HG03135 (cell line): Measurements from ENCODE around the gene HOXB6.

Source experiments
- ATAC-seq: cut with Tn5 transposase; IDR thresholded peaks from one replicate; pipeline ENCODE4 v1.9.1; 2021; ENCODE audit warnings: mild to moderate bottlenecking, moderate library complexity; ENCODE audit not compliant: unreplicated experiment

The HOXB6 gene

DNA sequence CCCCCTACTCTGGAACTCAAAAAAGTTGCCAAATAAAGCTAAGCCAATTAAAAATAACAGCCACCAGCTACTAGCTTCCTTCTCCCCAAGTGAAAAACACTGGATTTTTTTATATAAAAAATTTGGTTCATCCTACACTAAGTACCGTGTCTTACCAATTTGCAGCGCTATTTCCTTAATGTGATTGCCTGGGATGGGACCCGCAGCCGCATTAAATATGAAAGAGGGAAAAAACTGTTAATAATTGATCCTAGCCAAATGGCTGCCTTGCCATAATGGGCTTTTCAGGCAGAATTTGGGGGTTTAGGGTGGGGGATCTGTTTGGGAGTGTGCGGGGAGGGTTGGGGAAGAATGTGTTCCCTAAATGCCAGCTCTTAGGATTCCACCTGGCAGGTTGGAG is 19.3 kb upstream of the HOXB6 start:
- ATAC-seq = no peak

DNA sequence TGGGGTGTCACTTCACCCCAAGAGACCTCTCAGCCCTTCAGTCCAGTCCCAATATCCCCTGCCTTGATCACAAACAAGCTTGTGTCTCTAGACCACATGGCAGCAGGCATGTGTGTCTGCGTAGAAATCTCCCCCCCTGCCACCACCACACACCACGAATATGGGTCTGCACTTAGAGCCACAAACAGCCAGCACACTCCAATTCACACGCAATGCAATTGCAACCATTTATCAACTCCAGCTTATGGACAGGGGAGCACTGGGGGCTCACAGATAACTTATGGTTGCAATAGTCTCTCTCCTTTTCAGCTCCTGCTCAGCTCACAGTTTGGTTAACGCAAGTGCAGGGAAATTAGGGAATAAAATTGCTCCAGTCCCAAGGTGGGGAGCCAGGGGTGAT is 18.8 kb upstream of the HOXB6 start:
- no peak for ATAC-seq

- ATAC-seq = no peak
These were observed 18.1 kb upstream of the HOXB6 start for GRCh38 chr17:48622857-48623256.

- no peak for ATAC-seq
These were observed 16.9 kb upstream of the HOXB6 start for GRCh38 chr17:48621410-48622392.

GRCh38 chr17:48620461-48621139 is 15.8 kb upstream of the HOXB6 start:
- ATAC-seq = no peak

- ATAC-seq = no peak
These were observed 15.2 kb upstream of the HOXB6 start for GRCh38 chr17:48619826-48620449.

GRCh38 chr17:48618256-48618896 is 13.6 kb upstream of the HOXB6 start:
- no peak for ATAC-seq

GRCh38 chr17:48617471-48618255 is 12.9 kb upstream of the HOXB6 start:
- no peak for ATAC-seq

- ATAC-seq = no peak
These were observed 12.1 kb upstream of the HOXB6 start for GRCh38 chr17:48616717-48617470.

- ATAC-seq = no peak
These were observed 11.4 kb upstream of the HOXB6 start for GRCh38 chr17:48615963-48616716.

DNA sequence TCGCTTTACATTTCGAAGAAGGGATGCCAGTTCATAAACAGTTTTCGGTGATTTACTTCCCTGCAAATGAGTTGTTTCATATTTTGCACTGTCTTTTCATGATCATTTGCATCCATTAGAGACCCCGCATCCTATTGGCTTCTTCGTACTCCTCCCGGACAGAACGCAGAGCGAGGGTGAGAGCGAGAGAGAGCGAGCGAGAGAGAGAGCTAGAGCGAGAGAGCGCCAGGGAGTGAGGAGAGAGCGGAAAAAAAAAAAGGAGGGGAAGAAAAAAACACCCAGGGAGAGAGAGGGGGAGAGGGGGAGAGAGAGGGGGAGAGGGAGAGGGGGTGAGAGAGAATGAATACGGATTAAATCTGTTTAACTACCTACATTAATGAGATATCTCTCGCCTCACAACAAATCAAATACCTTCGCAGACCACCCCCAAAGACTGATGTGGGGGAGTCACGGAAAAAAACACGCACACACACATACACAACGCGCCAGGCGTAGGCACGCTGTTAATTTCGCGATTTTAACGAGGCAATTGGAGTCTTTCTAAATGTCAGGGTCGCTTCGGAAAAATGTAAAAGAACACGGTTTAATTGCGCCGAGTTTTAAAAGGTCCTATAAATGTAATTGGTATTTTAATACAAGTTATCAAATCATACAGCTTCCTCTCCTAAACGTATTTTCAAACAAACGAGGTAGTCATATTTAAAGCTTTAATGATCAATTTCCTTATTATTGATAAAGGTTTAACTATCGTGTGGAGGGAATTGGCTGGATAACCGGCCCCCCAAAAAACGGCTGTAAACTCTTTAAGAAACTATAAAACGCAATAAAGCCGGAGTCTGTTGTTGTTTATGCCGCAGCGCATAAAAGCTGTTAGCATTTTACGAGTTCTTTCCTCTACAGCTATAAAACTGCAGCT is 10.5 kb upstream of the HOXB6 start, which contains the start of gene HOXB8:
HOXB8 (minus strand) TSS at position 246 of the 916 bp plus-strand sequence. CDS start 588 bp downstream, outside the sequence.
- no peak for ATAC-seq

DNA sequence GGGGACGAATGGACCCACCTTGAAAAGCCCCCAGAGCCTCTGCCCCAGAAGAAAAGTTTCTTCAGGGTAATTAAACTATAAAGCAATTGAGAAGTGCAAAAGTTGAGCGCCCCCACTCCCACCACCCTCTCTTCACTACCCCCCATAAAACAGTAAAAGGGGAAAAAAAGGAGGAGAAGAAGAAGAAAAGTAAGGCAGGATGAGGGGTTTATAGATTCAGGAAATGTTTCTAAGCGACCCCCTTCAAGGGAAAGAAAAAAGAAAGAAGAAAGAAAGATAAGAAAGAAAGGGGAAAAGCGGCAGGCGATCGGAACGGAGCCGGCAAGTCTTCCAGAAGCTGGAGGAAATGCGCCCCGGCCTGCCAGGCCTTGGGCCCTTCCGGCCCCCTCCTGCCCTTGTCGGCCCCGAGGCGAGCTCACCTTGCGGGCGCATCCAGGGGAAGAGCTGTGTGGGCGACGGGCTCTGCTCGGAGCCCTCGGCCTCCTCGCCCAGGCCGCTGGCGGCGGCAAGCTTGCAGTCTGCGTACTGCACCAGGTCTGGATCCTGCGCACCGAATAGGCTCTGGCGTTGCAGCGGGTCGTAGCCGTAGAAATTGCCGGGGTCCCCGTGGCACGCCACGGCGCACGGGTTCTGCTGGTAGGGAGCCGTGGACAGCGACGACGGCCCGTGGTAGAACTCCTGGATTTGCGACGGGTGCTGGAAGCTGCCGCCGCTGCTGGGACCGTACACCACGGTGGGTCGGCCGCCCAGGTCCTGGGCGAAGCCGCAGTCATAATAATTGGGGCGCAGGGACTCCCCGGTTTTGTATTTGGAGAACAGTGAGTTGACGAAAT is 9.3 kb upstream of the HOXB6 start:
- ATAC-seq = no peak

GRCh38 chr17:48612854-48613691 is 8.3 kb upstream of the HOXB6 start:
- ATAC-seq = no peak

DNA sequence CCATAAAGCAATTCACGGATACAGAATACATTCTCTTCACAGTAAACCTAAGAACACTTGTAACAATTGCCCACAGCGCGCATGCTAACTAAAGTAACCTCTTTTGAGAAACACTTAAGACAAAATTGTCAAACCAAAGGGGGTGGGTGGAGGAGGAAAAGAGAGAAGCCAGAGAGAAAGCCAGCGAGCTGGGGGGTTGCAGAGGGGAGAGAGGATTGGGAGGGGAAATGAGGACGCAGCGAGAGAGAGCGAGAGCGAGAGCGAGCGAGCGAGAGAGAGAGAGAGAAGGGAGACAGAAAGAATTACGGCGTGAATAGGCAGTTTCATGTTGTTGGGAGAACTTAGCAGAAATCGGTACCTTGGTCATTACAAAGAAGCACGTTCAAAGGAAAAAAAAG is 7.7 kb upstream of the HOXB6 start:
- ATAC-seq = no peak

- ATAC-seq = no peak
These were observed 7.1 kb upstream of the HOXB6 start for GRCh38 chr17:48611681-48612455.
